Activated CD4-positive, alpha-beta T cell treated with anti-CD3 and anti-CD28 coated beads, Interleukin-2, amount 50 U/mL, for 1 hour (primary cell): ENCODE results near the gene ADARB1.
"Not testable (repeated sequence)": the region's sequence is repeated elsewhere in the genome, so short reads cannot be mapped to it uniquely, and the experiment has no call there.

ENCODE experiments used
- DNase-seq: peaks from one replicate; pipeline ENCODE4 v3.0.0-alpha.2; 2020

ADARB1 gene

DNA sequence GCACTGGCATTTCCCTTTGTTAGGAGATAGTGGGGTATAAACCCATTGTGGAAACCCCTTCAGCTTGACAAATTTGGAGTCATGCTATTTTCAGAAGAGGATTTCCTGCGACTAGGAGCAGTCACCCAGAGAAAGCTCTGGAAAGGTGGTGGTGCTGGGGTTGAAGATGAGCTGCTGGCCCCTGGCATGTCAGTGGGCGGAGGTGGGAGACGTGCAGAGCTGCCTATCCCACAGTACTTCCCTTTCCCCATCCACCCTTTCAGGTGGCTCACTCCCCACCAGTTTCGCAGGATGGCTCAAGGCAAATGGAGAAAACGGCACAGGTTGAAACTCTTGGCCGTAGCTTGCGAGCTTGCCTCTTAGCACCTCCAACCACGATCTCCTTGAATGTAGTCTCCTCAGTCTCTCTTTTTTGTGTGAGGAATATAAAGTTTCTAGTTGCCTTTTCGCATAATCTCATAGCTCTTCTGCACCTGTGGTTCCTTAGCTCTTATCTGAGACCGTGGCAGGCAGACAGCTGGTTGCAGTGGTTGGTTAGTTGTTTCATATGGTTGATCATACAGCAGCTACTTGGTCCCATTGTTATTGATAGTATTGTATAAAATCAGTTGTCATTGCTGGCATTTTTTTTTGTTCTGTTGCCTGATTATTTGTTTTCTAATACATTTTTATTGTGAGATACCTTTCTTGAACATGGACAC is 48.2 kb downstream of the ADARB1 start:
- DNase-seq: no peak

DNA sequence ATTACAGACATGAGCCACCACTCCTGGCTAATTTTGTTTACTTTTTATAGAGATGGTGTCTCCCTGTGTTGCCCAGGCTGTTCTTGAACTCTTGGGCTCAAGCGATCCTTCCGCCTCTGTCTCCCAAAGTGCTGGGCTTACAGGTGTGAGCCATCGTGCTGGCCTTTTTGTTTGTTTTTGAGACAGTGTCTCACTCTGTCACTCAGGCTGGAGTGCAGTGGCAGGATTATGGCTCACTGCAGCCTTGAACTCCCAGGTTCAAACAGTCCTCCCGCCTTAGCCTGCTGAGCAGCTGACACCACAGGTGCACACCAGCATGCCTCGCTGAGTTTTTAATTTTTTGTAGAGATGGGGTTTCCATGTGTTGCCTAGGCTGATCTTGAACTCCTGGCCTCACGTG is 49.1 kb downstream of the ADARB1 start:
- DNase-seq: no peak

DNA sequence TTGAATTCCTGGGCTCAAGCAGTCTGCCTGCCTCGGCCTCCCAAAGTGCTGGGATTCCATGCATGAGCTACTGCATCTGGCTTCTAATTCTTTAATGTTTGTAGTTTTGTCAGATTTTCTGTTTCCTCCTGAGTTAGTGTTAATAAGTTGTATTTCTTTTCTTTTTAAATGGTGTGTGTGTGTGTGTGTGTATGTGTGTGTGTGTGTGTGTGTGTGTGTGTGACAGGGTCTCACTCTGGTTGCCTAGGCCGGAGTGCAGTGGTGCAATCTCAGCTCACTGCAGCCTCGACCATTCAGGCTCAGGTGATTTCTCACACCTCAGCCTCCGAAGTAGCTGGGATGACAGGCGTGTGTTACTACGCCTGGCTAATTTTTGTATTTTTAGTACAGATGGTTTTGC is 50.2 kb downstream of the ADARB1 start:
- no peak for DNase-seq

DNA sequence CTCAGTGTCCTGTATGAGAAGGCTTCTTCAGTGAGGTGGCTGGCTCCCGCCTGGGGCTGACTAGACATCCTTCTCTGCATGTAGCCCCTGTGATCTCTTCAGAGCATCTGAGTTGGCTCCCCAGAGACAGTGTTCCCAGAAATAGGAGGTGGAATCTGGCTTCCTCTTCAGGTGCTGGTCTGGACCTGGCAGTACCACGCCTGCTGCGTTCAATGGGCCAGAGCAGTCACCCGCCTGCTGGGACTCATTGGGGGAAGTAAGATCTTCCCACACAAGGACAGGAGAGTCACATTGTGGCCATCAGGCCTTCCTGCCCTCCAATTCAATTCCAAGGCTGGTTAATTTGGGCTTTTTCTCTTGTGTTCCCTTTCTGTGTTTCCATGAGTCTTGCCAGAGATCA is 51.0 kb downstream of the ADARB1 start:
- DNase-seq: no peak

- no peak for DNase-seq
Measured at GRCh38 chr21:45126204-45126626, 51.8 kb downstream of the ADARB1 start.

DNA sequence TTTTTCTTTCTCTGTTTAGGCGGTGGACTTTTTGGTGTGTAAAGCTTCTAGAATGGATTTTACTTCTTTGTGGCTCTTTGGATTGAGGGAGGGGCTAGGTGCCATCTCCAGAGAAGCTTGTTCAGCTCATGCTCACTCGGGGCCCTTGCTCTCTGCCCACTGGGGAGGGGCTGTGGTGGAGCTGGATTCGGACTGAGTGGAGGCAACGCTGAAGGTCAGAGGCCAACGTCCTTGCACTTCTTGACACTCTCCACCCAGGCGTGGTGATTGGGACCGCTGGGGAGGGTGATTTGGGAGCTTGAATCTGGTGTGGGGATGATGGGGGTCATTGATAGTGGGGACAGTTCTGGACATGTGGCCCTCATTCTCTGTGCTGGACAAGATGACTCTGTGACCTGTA is 52.6 kb downstream of the ADARB1 start:
- no peak for DNase-seq

DNA sequence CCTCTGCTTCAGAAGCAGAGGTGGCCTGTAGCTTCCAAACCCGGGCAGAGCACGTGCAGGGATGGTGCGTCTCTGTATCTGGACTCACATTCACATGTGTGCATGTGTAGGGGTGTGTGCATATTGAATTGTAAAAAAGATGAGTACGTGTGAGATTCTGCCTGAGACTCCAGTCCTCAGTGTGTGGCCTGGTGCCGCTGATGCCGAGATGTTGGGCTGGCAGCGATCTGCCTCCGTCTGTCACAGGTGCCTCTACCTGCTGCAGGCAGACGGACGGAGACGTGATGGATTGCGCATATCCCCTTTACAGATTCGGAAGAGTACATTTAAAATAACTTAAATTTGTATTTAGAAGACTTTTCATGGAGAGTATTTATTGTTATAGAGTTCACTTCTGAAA is 53.6 kb downstream of the ADARB1 start:
- no peak for DNase-seq

DNA sequence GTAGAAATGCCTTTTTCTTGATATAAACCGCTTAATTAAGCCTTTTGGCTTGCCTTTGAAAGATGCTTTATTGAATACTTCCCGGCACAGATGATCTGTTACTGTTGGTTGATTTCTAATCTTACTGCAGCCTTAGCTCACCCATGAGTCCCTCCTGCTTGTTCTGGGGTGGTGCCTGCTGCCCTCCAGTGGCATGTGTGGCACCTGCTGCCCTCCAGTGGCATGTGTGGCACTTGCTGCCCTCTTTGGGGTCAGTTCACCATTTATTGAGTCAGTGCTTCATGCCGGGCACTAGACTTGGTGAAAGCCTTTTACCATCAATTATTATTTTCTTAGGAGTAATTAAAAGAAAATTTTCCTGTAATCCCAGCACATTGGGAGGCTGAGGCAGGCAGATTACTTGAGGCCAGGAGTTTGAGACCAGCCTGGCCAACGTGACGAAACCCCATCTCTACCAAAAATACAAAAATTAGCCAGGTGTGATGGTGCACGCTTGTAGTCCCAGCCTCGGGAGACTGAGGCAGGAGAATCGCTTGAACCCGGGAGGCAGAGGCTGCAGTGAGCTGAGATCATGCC is 54.3 kb downstream of the ADARB1 start:
- peak; percentile 77 for DNase-seq

GRCh38 chr21:45129189-45129923 is 55.0 kb downstream of the ADARB1 start:
- DNase-seq: no peak

DNA sequence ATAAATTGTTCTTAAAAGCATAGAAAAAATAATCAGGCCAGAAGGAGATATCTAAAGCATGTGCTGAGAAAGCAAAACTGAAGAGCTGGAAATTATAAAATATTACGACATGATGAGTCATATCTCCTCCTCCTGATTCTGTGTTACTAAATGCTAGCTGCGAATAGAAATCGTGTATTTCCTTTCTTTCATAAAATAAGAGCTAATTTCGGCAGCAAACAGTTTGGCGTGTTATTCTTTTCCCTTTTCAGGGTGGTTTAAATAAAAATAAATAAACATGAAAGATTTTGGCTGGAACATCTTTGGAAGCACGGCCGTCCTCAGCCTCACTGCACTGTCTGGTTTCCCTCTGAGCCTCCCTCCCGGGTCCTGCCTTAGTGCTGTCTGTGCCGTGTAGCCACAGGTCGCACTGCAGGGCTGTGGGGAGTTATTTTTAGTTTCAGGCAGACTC is 56.0 kb downstream of the ADARB1 start:
- DNase-seq: no peak

DNA sequence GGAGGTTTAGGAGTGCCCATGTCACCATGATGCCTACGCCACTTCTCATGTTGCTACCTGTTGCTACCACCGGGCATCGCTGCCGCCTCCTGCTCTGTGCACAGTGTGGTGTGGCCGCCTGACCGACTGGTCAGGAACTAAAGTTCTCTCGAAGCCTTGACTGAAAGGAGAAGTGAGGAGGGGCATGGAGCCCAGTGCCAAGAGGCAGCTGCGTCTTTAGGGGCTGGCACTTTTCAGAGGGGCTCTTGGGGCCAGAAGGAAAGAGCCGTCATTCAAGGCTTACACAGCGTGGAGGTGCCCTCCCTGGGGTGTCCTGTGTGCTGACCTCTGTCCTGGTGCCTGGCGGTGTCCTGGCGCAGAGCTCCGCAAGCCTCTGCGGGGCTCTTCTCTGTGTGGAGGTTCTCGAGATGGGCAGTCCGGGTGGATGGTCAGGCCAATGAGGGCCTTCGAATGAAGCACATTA is 57.2 kb downstream of the ADARB1 start:
- DNase-seq: no peak

GRCh38 chr21:45132841-45133573 is 58.6 kb downstream of the ADARB1 start:
- DNase-seq: no peak

DNA sequence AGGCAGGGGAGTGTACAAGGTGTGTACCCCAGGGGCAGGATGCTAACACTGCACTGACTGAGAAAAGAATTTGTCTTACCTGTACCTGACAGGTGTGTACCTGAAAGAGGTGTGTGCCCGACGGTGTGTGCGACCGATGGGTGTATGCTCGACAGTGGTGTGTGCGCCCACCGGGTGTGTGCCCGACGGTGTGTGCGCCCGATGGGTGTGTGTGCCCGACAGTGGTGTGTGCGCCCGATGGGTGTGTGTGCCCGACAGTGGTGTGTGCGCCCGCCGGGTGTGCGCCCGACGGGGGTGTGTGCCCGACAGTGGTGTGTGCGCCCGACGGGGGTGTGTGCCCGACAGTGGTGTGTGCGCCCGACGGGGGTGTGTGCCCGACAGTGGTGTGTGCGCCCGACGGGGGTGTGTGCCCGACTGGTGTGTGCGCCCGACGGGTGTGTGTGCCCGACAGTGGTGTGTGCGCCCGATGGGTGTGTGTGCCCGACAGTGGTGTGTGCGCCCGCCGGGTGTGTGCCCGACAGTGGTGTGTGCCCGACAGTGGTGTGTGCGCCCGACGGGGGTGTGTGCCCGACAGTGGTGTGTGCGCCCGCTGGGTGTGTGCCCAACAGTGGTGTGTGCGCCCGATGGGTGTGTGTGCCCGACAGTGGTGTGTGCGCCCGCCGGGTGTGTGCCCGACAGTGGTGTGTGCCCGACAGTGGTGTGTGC is 59.3 kb downstream of the ADARB1 start:
- not testable (repeated sequence) for DNase-seq

- DNase-seq: no peak
Measured at GRCh38 chr21:45134279-45135076, 60.1 kb downstream of the ADARB1 start.

DNA sequence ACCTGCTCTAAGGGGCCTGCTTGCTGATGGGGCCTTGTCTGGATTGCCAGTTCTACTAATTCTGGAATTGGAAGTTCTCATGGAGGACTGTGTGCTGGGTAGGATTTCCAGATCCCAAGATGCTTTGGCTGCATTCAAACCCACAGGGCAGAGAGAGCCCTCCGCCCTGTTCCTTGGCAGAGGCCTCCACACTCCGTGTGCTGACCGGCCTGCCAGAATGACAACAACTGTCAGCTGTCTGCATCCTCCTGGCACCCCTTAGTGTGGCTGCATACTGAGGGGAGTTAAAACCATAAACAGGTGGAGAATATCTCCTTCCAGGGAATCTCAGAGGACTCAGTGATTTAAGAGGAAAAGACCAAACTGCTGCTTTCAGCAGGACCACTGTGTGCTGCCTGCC is 60.7 kb downstream of the ADARB1 start:
- DNase-seq: no peak

DNA sequence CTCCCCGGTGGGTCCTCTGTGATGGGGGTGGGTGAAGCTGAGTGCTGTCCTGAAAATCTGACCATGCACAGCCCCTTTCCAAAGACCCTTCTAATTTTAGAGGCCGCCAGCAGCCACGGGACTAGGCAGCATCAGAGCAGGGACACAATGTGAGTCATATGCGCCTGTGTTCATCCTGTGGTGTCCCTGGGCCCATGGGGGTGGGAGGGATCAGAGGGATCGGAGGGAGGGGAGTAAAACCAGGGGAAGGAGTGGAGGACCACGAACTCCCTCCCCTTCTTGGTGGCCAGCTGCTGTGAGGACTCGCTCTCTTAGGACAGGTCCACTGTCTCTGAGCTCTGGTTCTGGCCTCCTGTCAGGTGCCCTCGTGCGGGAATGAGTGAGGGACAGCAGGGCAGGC is 61.5 kb downstream of the ADARB1 start:
- DNase-seq: no peak

DNA sequence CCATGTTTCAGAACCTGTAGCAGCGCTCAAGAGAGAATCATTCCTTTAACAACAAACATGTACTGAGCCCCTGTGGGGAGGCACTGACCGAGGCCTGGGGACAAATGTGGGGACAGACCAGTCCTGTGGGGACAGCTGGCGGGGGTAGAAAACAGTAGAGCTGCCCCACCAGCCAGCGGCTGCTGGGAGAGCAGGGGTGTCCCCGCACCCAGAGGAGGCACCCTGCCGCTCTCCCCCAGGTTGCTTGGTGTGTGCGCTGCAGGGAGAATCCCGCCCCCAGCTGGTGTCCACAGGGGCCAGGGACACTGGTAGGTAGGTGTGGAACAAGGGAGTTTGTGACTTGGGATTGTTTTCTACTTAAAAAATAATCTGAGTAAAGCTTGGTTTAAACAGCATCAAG is 62.1 kb downstream of the ADARB1 start:
- no peak for DNase-seq

GRCh38 chr21:45136927-45137611 is 62.7 kb downstream of the ADARB1 start:
- DNase-seq: peak; percentile 64

DNA sequence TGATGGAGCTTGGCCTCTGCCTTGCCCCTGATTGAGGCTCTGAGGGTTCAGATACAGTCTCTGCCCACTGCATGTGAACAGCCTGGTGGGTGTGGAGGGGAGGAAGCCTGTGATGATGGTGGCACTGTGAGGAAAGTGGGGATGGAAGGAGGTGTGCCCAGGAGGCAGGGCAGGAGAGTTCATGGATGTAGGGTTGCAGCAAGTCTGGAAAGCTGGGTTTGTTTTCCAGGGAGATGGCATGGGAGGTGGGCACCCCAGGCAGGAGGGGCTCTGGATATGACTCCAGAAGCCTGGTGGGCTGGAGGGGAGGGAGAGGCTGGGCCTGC is 63.2 kb downstream of the ADARB1 start:
- DNase-seq: no peak

DNA sequence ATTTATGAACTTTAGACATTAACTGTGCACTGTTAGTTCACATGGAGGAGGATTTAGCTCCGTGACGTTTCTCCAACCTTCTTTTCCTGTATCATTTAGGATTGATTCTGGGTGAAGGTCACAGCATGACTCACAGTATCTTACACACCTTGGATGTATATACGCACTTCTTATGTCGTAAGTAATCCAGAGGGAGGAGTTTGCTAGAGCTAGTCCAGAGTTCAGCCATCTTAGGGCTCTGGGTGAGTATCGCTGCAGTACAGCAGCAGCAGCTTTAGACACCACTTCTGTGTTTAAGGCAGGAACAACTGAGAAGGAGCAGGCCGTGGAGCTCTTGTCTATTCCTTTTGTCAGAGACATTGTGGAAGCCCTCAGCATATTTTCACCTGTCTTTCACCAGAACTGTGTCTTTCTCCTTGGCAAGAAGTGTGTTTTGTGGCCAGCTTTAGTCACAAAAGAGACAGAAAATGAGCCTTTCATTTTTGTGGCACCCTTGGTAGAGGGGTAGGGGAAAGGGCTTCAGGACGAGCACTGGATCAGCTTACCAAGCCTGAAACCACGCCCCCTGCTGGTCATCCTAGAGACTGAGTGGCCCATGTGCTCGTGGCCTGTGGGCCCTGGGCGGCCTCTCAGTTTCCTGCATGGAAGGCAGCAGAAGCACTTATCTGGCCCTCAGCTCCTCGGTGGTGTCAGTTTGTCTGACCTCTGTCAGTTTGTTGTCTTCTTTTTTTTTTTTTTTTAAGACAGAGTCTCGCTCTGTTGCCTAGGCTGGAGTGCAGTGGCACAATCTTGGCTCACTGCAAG is 64.0 kb downstream of the ADARB1 start:
- peak; percentile 73 for DNase-seq

DNA sequence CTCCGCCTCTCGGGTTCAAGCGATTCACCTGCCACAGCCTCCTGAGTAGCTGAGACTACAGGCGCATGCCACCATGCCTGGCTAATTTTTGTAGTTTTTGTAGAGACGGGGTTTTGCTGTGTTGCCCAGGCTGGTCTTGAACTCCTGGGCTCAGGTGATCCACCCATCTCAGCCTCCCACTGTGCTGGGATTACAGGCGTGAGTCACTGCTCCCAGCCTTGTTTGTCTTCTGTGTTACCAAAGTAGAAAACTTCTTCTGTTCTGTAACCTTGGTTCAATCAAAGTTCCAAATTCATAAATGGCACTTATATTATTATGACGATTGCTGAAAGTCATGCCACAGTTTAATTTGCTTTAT is 64.6 kb downstream of the ADARB1 start:
- not testable (repeated sequence) for DNase-seq
